Neuronal stem cell (in vitro differentiated cells): Measurements from ENCODE around the gene RHBG.

Experiments used
- DNase-seq: peaks from one replicate; pipeline ENCODE4 v3.0.0-alpha.2; 2013; ENCODE audit warnings: low spot score
- H2AFZ ChIP-seq: one replicate; pipeline ENCODE4 v1.6.1; 2013; ENCODE audit warnings: mild to moderate bottlenecking, low read length, inconsistent platforms
- H2AK5ac ChIP-seq: 2 replicates; pipeline ENCODE4 v1.6.1; 2013; ENCODE audit warnings: low read depth, mild to moderate bottlenecking, inconsistent platforms, low read length, moderate library complexity, mixed read lengths
- H2BK120ac ChIP-seq: 2 replicates; pipeline ENCODE4 v1.6.1; 2013; ENCODE audit warnings: low read depth, mild to moderate bottlenecking, inconsistent platforms, low read length, moderate library complexity, mixed read lengths
- H2BK12ac ChIP-seq: one replicate; pipeline ENCODE4 v1.6.1; 2013; ENCODE audit warnings: low read length, inconsistent platforms
- H2BK15ac ChIP-seq: 2 replicates; pipeline ENCODE4 v1.6.1; 2013; ENCODE audit warnings: mild to moderate bottlenecking, low read length, inconsistent platforms, mixed read lengths
- H2BK5ac ChIP-seq: one replicate; pipeline ENCODE4 v1.6.1; 2013; ENCODE audit warnings: inconsistent platforms, mild to moderate bottlenecking, low read length, moderate library complexity
- H3K14ac ChIP-seq: one replicate; pipeline ENCODE4 v1.6.1; 2013; ENCODE audit warnings: low read length, inconsistent platforms
- H3K18ac ChIP-seq: 2 replicates; pipeline ENCODE4 v1.6.1; 2013; ENCODE audit warnings: low read length, inconsistent platforms
- H3K23ac ChIP-seq: 2 replicates; pipeline ENCODE4 v1.6.1; 2013; ENCODE audit warnings: low read depth, mild to moderate bottlenecking, mixed read lengths, low read length, inconsistent platforms; ENCODE audit not compliant: poor library complexity
- H3K27ac ChIP-seq: replicated peaks from 3 replicates; pipeline ENCODE4 v1.5.1; 2013; ENCODE audit warnings: low read length, inconsistent platforms
- H3K27me3 ChIP-seq, 3 experiments: 2 replicates each; pipeline ENCODE4 v1.6.1; 2013; ENCODE audit warnings: low read length in 3 of 3, mild to moderate bottlenecking in 2 of 3, inconsistent platforms in 1 of 3, low read depth in 1 of 3, mixed read lengths in 1 of 3, moderate library complexity in 1 of 3; ENCODE audit not compliant: control insufficient read depth in 3 of 3, insufficient read depth in 3 of 3
- H3K36me3 ChIP-seq, 2 donors: replicated peaks in 1 of 2; 2 replicates each; pipeline ENCODE4 v1.6.1; 2013; ENCODE audit warnings: low read length in 2 of 2; ENCODE audit not compliant: control insufficient read depth in 2 of 2, insufficient read depth in 2 of 2
- H3K4ac ChIP-seq: 2 replicates; pipeline ENCODE4 v1.6.1; 2013; ENCODE audit warnings: inconsistent platforms, mild to moderate bottlenecking, low read length, moderate library complexity
- H3K4me1 ChIP-seq, 2 donors: 1 replicate in 1 of 2; 2 replicates in 1 of 2; pipeline ENCODE4 v1.6.1; 2013; ENCODE audit warnings: low read length in 2 of 2, low read depth in 1 of 2; ENCODE audit not compliant: control insufficient read depth in 2 of 2, insufficient read depth in 1 of 2
- H3K4me2 ChIP-seq: one replicate; pipeline ENCODE4 v1.6.1; 2013; ENCODE audit warnings: mild to moderate bottlenecking, low read length, inconsistent platforms; ENCODE audit not compliant: insufficient read depth, poor library complexity, severe bottlenecking
- H3K4me3 ChIP-seq, 2 donors: 2 replicates each; pipeline ENCODE4 v1.5.1; 2013; ENCODE audit warnings: low read length in 2 of 2, mild to moderate bottlenecking in 2 of 2, inconsistent platforms in 1 of 2, moderate library complexity in 1 of 2
- H3K79me1 ChIP-seq: one replicate; pipeline ENCODE4 v1.6.1; 2013; ENCODE audit warnings: low read depth, mild to moderate bottlenecking, inconsistent platforms, low read length, moderate library complexity
- H3K9ac ChIP-seq: one replicate; pipeline ENCODE4 v1.6.1; 2013; ENCODE audit warnings: mild to moderate bottlenecking, low read depth, low read length, inconsistent platforms; ENCODE audit not compliant: poor library complexity
- H3K9me3 ChIP-seq, 2 donors: replicated peaks in 1 of 2; 2 replicates each; pipeline versions ENCODE3 to v1.6.1; 2013; ENCODE audit warnings: low read length in 2 of 2, mild to moderate bottlenecking in 2 of 2, inconsistent platforms in 1 of 2, low read depth in 1 of 2, mixed read lengths in 1 of 2, moderate library complexity in 1 of 2; ENCODE audit not compliant: control insufficient read depth in 2 of 2, insufficient read depth in 1 of 2
- H4K8ac ChIP-seq: one replicate; pipeline ENCODE4 v1.6.1; 2013; ENCODE audit warnings: low read depth, mild to moderate bottlenecking, inconsistent platforms, low read length, moderate library complexity
- H4K91ac ChIP-seq: one replicate; pipeline ENCODE4 v1.6.1; 2013; ENCODE audit warnings: low read length, low read depth, mild to moderate bottlenecking, inconsistent platforms; ENCODE audit not compliant: poor library complexity
- WGBS, 2 donors: extraction: QIAGEN DNeasy Blood & Tissue Kit; methylation state at CpG; one replicate each; pipeline ENCODE4 v1.1.7; 2013; ENCODE audit warnings: missing lambda C conversion rate in 2 of 2, mixed read lengths in 1 of 2; ENCODE audit not compliant: insufficient read length in 2 of 2, insufficient replicate concordance in 1 of 2; ENCODE audit errors: extremely low coverage in 2 of 2; 5-methylcytosine and 5-hydroxymethylcytosine counted together

RHBG gene

GRCh38 chr1:156357977-156358376 lies 11.0 kb upstream of the RHBG start:
- H3K18ac ChIP-seq, result no peak overlapping the region
- H4K8ac ChIP-seq, result no peak overlapping the region
- H2BK12ac ChIP-seq, result no peak overlapping the region
- peaks cover 0 to 2% of the 10 kb centered on the region in 2 donors for H3K9me3 ChIP-seq
- H3K9ac ChIP-seq, result no peak overlapping the region
- H3K14ac ChIP-seq, result no peak overlapping the region
- H3K4me2 ChIP-seq, result no peak overlapping the region
- no peak overlapping the region for H2BK15ac ChIP-seq
- no peak overlapping the region for H3K4ac ChIP-seq
- no peak overlapping the region for H2BK120ac ChIP-seq
- no peak overlapping the region for H2AFZ ChIP-seq
- H3K27me3 ChIP-seq, result peaks cover 0 to 35% (median 0%) of the 10 kb centered on the region in 3 experiments
- H3K4me1 ChIP-seq, result peaks cover 7 to 9% of the 10 kb centered on the region in 2 donors
- DNase-seq, result no peak
- no peaks in the 10 kb centered on the region for H3K79me1 ChIP-seq
- no CpG with 5 or more reads among the region's 2 CpGs for WGBS, 2 donors
- no peak overlapping the region for H4K91ac ChIP-seq
- H2BK5ac ChIP-seq, result no peak overlapping the region
- H3K23ac ChIP-seq, result no peak overlapping the region
- H3K36me3 ChIP-seq, result no peaks in the 10 kb centered on the region
- no peak overlapping the region for H3K27ac ChIP-seq
- no peak overlapping the region for H3K4me3 ChIP-seq
- H2AK5ac ChIP-seq, result no peak overlapping the region

GRCh38 chr1:156358641-156359040 lies 10.4 kb upstream of the RHBG start:
- Histone ChIP-seq H2BK5ac (no peak overlapping the region), H2BK15ac (no peak overlapping the region), H3K14ac (no peak overlapping the region), H3K27me3 (peaks cover 0 to 31% (median 0%) of the 10 kb centered on the region in 3 experiments), H3K27ac (no peak overlapping the region), H3K79me1 (no peaks in the 10 kb centered on the region), H3K36me3 (no peaks in the 10 kb centered on the region), H3K4me2 (no peak overlapping the region), H3K18ac (no peak overlapping the region), H2AK5ac (no peak overlapping the region), H2BK120ac (no peak overlapping the region), H4K8ac (no peak overlapping the region), H3K4me1 (peaks cover 7 to 9% of the 10 kb centered on the region in 2 donors), H2AFZ (no peak overlapping the region), H3K9ac (no peak overlapping the region), H3K4ac (no peak overlapping the region), H2BK12ac (no peak overlapping the region), H4K91ac (no peak overlapping the region), H3K23ac (no peak overlapping the region), H3K9me3 (peaks cover 0 to 2% of the 10 kb centered on the region in 2 donors), H3K4me3 (no peak overlapping the region)
- WGBS, 2 donors, result no CpG with 5 or more reads among the region's 1 CpG
- DNase-seq, result no peak

- WGBS, 2 donors, result no CpG with 5 or more reads among the region's 3 CpGs
- no peak overlapping the region for H3K14ac ChIP-seq
- no peak overlapping the region for H3K9ac ChIP-seq
- H3K18ac ChIP-seq, result no peak overlapping the region
- H2BK5ac ChIP-seq, result no peak overlapping the region
- no peaks in the 10 kb centered on the region for H3K79me1 ChIP-seq
- no peak for DNase-seq
- no peak overlapping the region for H2AK5ac ChIP-seq
- no peak overlapping the region for H2BK120ac ChIP-seq
- peaks cover 7 to 9% of the 10 kb centered on the region in 2 donors for H3K4me1 ChIP-seq
- H3K27ac ChIP-seq, result no peak overlapping the region
- H3K36me3 ChIP-seq, result no peaks in the 10 kb centered on the region
- no peak overlapping the region for H3K4ac ChIP-seq
- H3K9me3 ChIP-seq, result peaks cover 0 to 2% of the 10 kb centered on the region in 2 donors
- no peak overlapping the region for H3K23ac ChIP-seq
- H4K8ac ChIP-seq, result no peak overlapping the region
- H3K4me2 ChIP-seq, result no peak overlapping the region
- no peak overlapping the region for H2AFZ ChIP-seq
- H4K91ac ChIP-seq, result no peak overlapping the region
- H2BK15ac ChIP-seq, result no peak overlapping the region
- no peak overlapping the region for H2BK12ac ChIP-seq
- no peak overlapping the region for H3K4me3 ChIP-seq
- H3K27me3 ChIP-seq, result peaks cover 0 to 31% (median 0%) of the 10 kb centered on the region in 3 experiments
These were observed 9.8 kb upstream of the RHBG start for GRCh38 chr1:156359249-156359648.

GRCh38 chr1:156359973-156360372 lies 9.0 kb upstream of the RHBG start:
- Histone ChIP-seq H2BK12ac (no peak overlapping the region), H2AK5ac (no peak overlapping the region), H3K18ac (no peak overlapping the region), H3K27me3 (peaks cover 0 to 31% (median 0%) of the 10 kb centered on the region in 3 experiments), H4K8ac (no peak overlapping the region), H3K79me1 (no peaks in the 10 kb centered on the region), H3K14ac (no peak overlapping the region), H3K9me3 (no peaks in the 10 kb centered on the region), H3K4me2 (no peak overlapping the region), H3K23ac (peak overlapping the region; percentile 25), H4K91ac (no peak overlapping the region), H2AFZ (no peak overlapping the region), H3K4ac (no peak overlapping the region), H3K36me3 (no peaks in the 10 kb centered on the region), H3K4me3 (no peak overlapping the region), H3K27ac (no peak overlapping the region), H3K4me1 (peaks cover 7 to 9% of the 10 kb centered on the region in 2 donors), H2BK15ac (no peak overlapping the region), H2BK5ac (no peak overlapping the region), H3K9ac (no peak overlapping the region), H2BK120ac (no peak overlapping the region)
- no CpG with 5 or more reads among the region's 6 CpGs for WGBS, 2 donors
- no peak for DNase-seq
